ENCODE data around the gene CCDC87.
"Not testable (repeated sequence)": the region's sequence is repeated elsewhere in the genome, so short reads cannot be mapped to it uniquely, and the experiment has no call there.

CCDC87 gene

GRCh38 chr11:66592457-66593302 is at the start of gene CCDC87, which contains the start of gene CCS:
Gene CCDC87 (minus strand): TSS chr11:66593063. CDS start chr11:66593015, 48 bp downstream.
Gene CCS (plus strand): TSS chr11:66593185. CDS start chr11:66593262, 77 bp downstream.
- DNase-seq = peak; percentile 99

- no peak for DNase-seq
These were observed 49.0 kb upstream of the CCDC87 start for GRCh38 chr11:66641834-66642233.

- DNase-seq = not testable (repeated sequence)
These were observed 47.0 kb upstream of the CCDC87 start for GRCh38 chr11:66639814-66640340.

GRCh38 chr11:66639066-66639813 is 46.4 kb upstream of the CCDC87 start:
- DNase-seq = peak; percentile 63

- peak; percentile 99 for DNase-seq
These were observed 45.6 kb upstream of the CCDC87 start, which contains the start of gene RBM4 for GRCh38 chr11:66638177-66639065. Gene RBM4 (plus strand): TSS chr11:66638703. CDS start chr11:66639712, 1,009 bp downstream.

GRCh38 chr11:66637557-66638176 is 44.8 kb upstream of the CCDC87 start:
- DNase-seq = no peak

GRCh38 chr11:66636411-66636810 is 43.5 kb upstream of the CCDC87 start:
- no peak for DNase-seq

- no peak for DNase-seq
These were observed 40.1 kb upstream of the CCDC87 start for GRCh38 chr11:66632952-66633351.

- no peak for DNase-seq
These were observed 39.0 kb upstream of the CCDC87 start for GRCh38 chr11:66631883-66632282.

- no peak for DNase-seq
These were observed 36.5 kb upstream of the CCDC87 start for GRCh38 chr11:66629356-66629755.

GRCh38 chr11:66628061-66628603 is 35.3 kb upstream of the CCDC87 start:
- no peak for DNase-seq

GRCh38 chr11:66626926-66627325 is 34.1 kb upstream of the CCDC87 start:
- DNase-seq = no peak

GRCh38 chr11:66626382-66626781 is 33.5 kb upstream of the CCDC87 start:
- no peak for DNase-seq

- no peak for DNase-seq
These were observed 32.9 kb upstream of the CCDC87 start for GRCh38 chr11:66625752-66626149.

- DNase-seq = no peak
These were observed 32.3 kb upstream of the CCDC87 start for GRCh38 chr11:66625041-66625751.

- no peak for DNase-seq
These were observed 31.6 kb upstream of the CCDC87 start for GRCh38 chr11:66624450-66624849.

- DNase-seq = peak; percentile 85
These were observed 26.3 kb upstream of the CCDC87 start for GRCh38 chr11:66619080-66619554.

GRCh38 chr11:66617155-66617834 is 24.4 kb upstream of the CCDC87 start:
- DNase-seq = peak; percentile 65

- peak; percentile 99 for DNase-seq
These were observed 23.7 kb upstream of the CCDC87 start, which contains the start of gene RBM14 for GRCh38 chr11:66616379-66617154. Gene RBM14 (plus strand): TSS chr11:66616630. CDS start chr11:66616721, 91 bp downstream.

Data from CD4-positive, alpha-beta T cell treated with Interleukin-10 for 1 hour (primary cell).